ENCODE data around the gene ATOH8. TPM values are rescaled to one million over a fixed set of nuclear protein-coding genes. Genes with fewer than 3 reads are reported as not detected.

The ATOH8 gene
- total RNA-seq, 3 donors from 2014 or later: 20.8 to 167 (median 46.2) TPM

DNA sequence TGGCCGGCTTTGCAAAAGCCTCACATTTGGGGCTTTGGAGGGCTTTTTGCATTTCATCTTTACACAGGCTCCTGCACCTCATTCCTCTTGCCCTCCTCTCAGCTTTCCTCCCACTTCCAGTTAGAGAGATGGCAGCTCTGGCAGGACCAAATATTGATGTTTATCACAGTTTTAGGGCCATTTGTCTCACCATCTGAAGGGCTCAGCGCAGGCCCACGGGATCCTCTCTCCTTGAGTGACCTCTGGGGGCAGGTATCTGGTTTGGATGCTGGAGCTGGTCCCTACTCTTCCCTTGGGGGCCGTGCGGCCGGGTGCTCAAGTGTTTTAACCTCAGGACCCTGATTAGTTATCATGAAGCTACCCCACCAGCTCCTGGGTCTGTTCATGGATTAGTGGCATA, 19.9 kb downstream of the ATOH8 start:
- peak overlapping the region in 1 of 3 donors; percentile 5 for H3K4me3 ChIP-seq
- intact Hi-C loops (cut with DNase I; ENCODE audit: low total_unique reads): loop anchor here (1.0 kb wide), 1 partner anchor 41 kb away; no protein-coding TSS in a partner anchor
- peaks cover 11 to 13% of the 10 kb centered on the region in 2 donors for H3K4me1 ChIP-seq
- no peaks in the 10 kb centered on the region for H3K9me3 ChIP-seq
- H3K27me3 ChIP-seq: no peaks in the 10 kb centered on the region
- peak overlapping the region; percentile 64 to 81 for H3K27ac ChIP-seq
- H3K36me3 ChIP-seq: no peaks in the 10 kb centered on the region
- TF ChIP-seq POLR2A (IDR thresholded peaks at IDR 0.05): no peak
- no peak for DNase-seq (ENCODE audit: low spot score in 2 of 2)

DNA sequence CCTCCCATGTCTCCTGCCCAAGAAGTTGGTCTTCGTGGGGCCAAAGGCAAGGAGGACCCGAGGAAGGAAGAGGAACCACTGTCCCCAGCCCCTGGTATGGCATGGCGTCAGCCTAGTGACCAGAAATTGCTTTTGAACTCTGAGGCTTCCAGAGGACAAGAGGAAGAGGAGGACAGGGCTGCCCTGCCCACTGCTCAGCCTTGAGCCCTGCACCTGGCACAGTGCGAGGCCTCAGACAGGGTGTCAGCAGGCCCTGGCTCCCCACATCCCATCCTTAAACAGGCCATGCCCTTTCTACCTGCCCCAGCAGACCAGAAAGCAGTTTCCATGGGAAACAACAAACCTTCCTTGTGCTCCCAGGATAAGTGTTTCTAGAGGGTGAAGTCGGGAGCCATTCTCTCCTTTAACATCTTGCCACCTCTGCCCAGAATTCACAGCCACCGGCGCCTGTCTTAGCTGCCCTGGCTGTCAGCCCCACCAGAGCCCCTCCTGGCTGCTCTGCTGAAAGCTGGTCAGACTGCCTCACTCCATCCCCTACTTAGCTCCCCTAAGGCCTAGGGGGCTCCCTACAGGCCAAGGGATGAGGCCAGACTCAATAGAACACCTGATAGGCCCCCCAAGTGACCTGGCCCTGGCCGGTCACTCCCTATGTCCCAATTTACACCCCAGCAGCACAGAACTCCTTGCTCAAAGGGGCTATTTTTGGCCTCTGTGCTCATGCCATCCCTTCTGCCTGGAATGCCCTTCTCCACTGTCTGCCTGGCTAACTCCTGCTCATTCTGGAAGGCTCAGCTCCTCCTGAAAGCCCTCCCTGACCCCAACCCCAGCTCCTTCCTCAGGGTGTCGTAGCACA, 20.6 kb downstream of the ATOH8 start:
- H3K9me3 ChIP-seq: no peaks in the 10 kb centered on the region
- H3K36me3 ChIP-seq: no peaks in the 10 kb centered on the region
- no peak overlapping the region for H3K4me3 ChIP-seq
- H3K4me1 ChIP-seq: peaks cover 11 to 13% of the 10 kb centered on the region in 2 donors
- intact Hi-C loops (cut with DNase I; ENCODE audit: low total_unique reads): no loop called here
- peak overlapping the region; percentile 64 to 81 for H3K27ac ChIP-seq
- no peak for TF ChIP-seq POLR2AphosphoS5 (IDR thresholded peaks at IDR 0.05)
- DNase-seq (ENCODE audit: low spot score in 2 of 2): no peak
- no peaks in the 10 kb centered on the region for H3K27me3 ChIP-seq

DNA sequence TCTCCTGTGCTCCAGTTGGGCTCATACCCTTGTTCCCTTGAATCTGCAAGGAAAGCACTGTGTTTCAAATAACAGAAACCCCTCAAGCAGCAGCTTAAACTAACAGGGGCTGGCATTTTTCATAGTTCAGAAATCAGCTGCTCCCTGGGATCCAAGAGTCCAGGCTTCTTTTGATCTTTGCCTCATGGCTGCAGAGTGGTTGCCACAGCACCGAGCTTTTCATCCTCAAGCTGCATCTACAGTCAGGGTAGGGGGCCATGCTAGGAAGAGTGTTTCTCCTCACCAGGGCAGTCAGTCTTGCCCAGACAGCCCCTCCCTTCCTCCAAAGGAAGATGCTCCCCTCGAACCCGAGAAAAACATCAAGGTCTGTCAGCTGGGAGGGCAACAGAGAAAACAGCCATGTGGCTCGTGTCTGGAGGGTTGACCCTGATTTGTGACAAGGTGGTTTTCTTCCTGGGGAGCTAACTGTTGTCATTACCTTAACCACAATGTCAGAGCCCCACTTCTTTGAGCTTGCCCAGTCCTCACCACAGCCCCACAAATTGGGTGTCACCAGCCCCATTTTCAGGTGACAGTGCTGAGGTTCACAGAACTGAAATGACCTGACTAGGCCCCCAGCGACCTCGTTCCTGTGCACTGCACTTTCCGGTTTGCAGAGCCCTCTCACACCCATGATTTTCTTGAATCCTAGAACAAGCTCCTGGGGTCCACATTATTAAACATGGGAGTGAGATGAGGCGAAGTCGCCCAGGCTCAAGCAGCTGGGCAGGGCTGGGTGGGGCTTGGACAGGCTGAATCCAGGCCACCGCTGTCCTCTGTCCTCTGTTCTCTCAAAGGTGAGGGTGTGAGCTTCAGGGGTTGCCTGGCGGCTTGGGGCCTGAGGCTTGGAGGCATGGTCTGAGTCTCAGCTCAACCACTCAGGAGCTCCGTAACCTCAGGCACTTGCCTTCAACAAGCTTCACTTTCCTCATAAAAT, 21.9 kb downstream of the ATOH8 start:
- peaks cover 11 to 13% of the 10 kb centered on the region in 2 donors for H3K4me1 ChIP-seq
- H3K27me3 ChIP-seq: no peaks in the 10 kb centered on the region
- no peak overlapping the region for H3K27ac ChIP-seq
- TF ChIP-seq POLR2A (IDR thresholded peaks at IDR 0.05): no peak
- TF ChIP-seq, protein P1, sequence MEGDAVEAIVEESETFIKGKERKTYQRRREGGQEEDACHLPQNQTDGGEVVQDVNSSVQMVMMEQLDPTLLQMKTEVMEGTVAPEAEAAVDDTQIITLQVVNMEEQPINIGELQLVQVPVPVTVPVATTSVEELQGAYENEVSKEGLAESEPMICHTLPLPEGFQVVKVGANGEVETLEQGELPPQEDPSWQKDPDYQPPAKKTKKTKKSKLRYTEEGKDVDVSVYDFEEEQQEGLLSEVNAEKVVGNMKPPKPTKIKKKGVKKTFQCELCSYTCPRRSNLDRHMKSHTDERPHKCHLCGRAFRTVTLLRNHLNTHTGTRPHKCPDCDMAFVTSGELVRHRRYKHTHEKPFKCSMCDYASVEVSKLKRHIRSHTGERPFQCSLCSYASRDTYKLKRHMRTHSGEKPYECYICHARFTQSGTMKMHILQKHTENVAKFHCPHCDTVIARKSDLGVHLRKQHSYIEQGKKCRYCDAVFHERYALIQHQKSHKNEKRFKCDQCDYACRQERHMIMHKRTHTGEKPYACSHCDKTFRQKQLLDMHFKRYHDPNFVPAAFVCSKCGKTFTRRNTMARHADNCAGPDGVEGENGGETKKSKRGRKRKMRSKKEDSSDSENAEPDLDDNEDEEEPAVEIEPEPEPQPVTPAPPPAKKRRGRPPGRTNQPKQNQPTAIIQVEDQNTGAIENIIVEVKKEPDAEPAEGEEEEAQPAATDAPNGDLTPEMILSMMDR (IDR thresholded peaks at IDR 0.05): no peak
- no peak for TF ChIP-seq POLR2AphosphoS5 (IDR thresholded peaks at IDR 0.05)
- no peak for DNase-seq (ENCODE audit: low spot score in 2 of 2)
- no peaks in the 10 kb centered on the region for H3K36me3 ChIP-seq
- no peak overlapping the region for H3K4me3 ChIP-seq
- H3K9me3 ChIP-seq: no peaks in the 10 kb centered on the region
- intact Hi-C loops (cut with DNase I; ENCODE audit: low total_unique reads): no loop called here

DNA sequence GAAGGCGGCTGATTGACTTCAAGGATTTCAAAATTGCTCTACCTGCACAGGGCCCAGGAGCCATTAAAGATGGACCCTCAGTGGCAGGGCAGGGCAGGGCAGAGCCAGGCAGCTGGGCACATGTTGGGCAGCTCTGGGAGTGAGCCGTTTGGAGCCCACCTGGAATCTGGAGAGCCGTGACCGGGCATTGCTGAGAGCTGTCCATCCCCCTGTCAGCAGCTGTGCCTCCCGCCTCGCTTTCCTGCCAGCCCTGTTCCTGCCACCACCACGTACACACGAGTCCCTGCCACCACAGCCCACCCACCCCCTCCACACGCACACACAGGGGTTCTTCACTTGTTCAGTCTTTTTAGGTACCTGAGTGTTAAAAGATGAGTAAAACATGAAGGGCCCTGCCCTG, 22.9 kb downstream of the ATOH8 start:
- Histone ChIP-seq H3K4me1 (peaks cover 5 to 8% of the 10 kb centered on the region in 2 donors), H3K27ac (peak overlapping the region in 1 of 2 donors; percentile 21), H3K4me3 (no peak overlapping the region), H3K27me3 (no peaks in the 10 kb centered on the region), H3K9me3 (no peaks in the 10 kb centered on the region), H3K36me3 (no peaks in the 10 kb centered on the region)
- DNase-seq (ENCODE audit: low spot score in 2 of 2): no peak
- intact Hi-C loops (cut with DNase I; ENCODE audit: low total_unique reads): no loop called here
- TF ChIP-seq, protein P1 (IDR thresholded peaks at IDR 0.05): no peak
- TF ChIP-seq POLR2AphosphoS5 (IDR thresholded peaks at IDR 0.05): no peak
- no peak for TF ChIP-seq POLR2A (IDR thresholded peaks at IDR 0.05)

DNA sequence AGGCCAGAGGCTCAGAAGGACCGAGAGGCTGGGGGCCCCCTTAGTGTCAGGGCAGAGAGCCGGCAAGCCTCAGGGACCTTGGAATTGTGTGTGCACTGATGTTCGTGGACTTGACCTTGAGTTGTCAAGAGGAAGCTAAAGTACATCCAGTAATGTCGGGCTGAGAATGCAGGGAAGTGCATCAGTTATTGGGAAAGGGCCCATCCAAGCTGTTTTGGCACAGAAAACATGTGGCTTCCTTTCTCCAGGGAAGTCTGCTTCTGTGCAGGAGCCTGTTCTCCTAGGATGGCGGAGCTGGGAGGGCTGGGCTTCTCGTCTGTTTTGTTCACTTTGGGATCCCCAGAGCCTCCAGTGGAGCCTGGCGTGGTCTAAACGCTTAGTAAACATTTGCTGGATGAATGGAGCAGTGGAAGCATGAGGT, 23.7 kb downstream of the ATOH8 start:
- TF ChIP-seq POLR2A (IDR thresholded peaks at IDR 0.05): no peak
- TF ChIP-seq POLR2AphosphoS5 (IDR thresholded peaks at IDR 0.05): peak in 2 of 3 donors; percentile 40 to 41
- H3K27ac ChIP-seq: no peak overlapping the region

DNA sequence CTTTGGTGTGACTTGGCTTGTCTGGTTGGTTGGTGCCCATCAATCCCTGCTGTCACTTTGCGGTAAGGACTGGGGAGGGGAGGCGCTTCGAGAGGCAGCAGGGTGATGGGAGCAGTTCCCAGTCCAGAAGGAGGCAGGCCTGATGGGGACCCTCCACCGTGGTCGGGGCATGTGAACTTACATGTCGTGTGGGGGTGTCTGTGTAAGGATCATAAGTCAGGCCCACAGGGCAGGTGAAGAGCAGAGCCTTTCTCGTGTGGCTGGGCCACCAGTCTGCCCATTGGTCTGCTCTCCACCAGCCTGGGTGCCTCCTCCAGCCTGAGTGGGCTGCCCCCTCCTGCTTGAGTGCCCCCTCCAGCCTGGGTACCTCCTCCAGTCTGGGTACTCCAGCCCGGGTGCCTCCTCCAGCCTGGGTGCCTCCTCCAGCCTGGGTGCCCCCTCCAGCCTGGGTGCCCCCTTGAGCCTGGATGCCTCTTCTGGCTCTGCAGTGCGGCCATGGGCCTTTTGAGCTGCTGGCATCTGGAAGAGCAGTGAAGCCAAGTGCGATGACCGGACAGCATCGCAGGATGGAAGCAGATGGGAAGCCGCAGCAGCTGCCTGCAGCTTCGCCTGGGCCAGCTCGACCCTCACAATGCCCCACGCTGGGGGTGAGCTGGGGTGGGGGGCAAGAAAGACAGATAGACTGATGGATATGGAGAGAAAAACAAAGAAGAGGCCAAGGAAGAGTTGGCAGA, 25.0 kb downstream of the ATOH8 start:
- Histone ChIP-seq H3K9me3 (no peaks in the 10 kb centered on the region), H3K36me3 (no peaks in the 10 kb centered on the region), H3K4me1 (no peaks in the 10 kb centered on the region), H3K4me3 (no peak overlapping the region), H3K27ac (peak overlapping the region in 1 of 2 donors; percentile 19), H3K27me3 (no peaks in the 10 kb centered on the region)
- no peak for DNase-seq (ENCODE audit: low spot score in 2 of 2)
- TF ChIP-seq, protein P1 (IDR thresholded peaks at IDR 0.05): no peak
- no peak for TF ChIP-seq POLR2A (IDR thresholded peaks at IDR 0.05)
- TF ChIP-seq POLR2AphosphoS5 (IDR thresholded peaks at IDR 0.05): no peak
- intact Hi-C loops (cut with DNase I; ENCODE audit: low total_unique reads): no loop called here

More for the DNA sequence above, 23.7 kb downstream of the ATOH8 start:
- Histone ChIP-seq H3K4me3 (no peak overlapping the region), H3K27me3 (no peaks in the 10 kb centered on the region), H3K9me3 (no peaks in the 10 kb centered on the region), H3K36me3 (no peaks in the 10 kb centered on the region), H3K4me1 (peaks cover 0 to 5% of the 10 kb centered on the region in 2 donors)
- intact Hi-C loops (cut with DNase I; ENCODE audit: low total_unique reads): no loop called here
- DNase-seq (ENCODE audit: low spot score in 2 of 2): no peak
